ENCODE data around the gene ANKS6.

ANKS6 gene

GRCh38 chr9:98743329-98743728 lies 53.0 kb downstream of the ANKS6 start:
- no peak overlapping the region for H3K27ac ChIP-seq
- H3K9me3 ChIP-seq, result peaks cover 10% of the 10 kb centered on the region
- no peaks in the 10 kb centered on the region for H4K20me1 ChIP-seq
- H3K4me3 ChIP-seq, result no peak overlapping the region
- H3K27me3 ChIP-seq, result no peaks in the 10 kb centered on the region
- H3K4me1 ChIP-seq, result peaks cover 15% of the 10 kb centered on the region
- no peak overlapping the region for H3K9ac ChIP-seq
- TF ChIP-seq Cebpa-rat (IDR thresholded peaks at IDR 0.05), result no peak
- H3K36me3 ChIP-seq, result peaks cover 72% of the 10 kb centered on the region
- H3K4me2 ChIP-seq, result peak overlapping the region; percentile 34; the same call in 1 of the 2 replicates

GRCh38 chr9:98742325-98743280 lies 53.8 kb downstream of the ANKS6 start:
- Histone ChIP-seq H3K27ac (no peak overlapping the region), H3K27me3 (no peaks in the 10 kb centered on the region)

DNA sequence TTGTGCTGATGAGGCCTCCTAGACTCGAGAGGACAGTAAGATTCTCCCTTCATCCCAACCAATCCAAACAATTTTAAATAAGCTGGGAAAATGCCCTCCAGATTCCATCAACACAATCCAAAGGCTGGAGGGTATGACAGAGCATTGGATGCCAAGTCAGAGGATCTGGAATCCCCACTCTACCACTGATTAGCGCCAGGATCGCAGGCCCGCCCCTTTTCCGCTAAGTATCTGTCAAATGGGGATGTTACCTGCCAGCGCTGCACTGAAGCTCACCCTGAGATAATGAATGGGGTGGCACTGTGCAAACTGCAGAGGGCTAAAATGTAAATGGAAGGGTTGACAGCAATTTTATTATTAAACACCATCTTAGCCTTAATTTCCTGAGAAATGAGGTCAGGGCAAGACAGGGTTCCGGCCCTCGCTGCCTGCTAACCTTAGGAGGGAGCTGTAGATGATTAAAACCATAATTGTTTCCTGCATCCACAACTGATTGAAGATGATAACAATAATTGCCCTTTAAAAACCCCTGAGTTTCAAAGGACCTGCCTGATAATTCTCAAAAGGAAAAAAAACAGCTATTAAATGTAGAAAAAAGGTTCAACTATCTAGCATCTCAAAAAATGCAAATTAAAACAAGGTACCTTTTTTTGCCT lies 56.0 kb downstream of the ANKS6 start:
- no peaks in the 10 kb centered on the region for H3K27me3 ChIP-seq
- no peak overlapping the region for H3K4me3 ChIP-seq
- no peak overlapping the region for H3K4me2 ChIP-seq
- peaks cover 33% of the 10 kb centered on the region for H3K4me1 ChIP-seq
- H3K9ac ChIP-seq, result no peak overlapping the region
- H3K36me3 ChIP-seq, result peaks cover 52% of the 10 kb centered on the region
- H3K27ac ChIP-seq, result no peak overlapping the region
- TF ChIP-seq Cebpa-rat (IDR thresholded peaks at IDR 0.05), result no peak
- H3K9me3 ChIP-seq, result peaks cover 10% of the 10 kb centered on the region
- H4K20me1 ChIP-seq, result no peaks in the 10 kb centered on the region

More at GRCh38 chr9:98742325-98743280, 53.8 kb downstream of the ANKS6 start:
- peaks cover 15% of the 10 kb centered on the region for H3K4me1 ChIP-seq
- TF ChIP-seq Cebpa-rat (IDR thresholded peaks at IDR 0.05), result no peak
- no peak overlapping the region for H3K4me3 ChIP-seq
- peaks cover 65% of the 10 kb centered on the region for H3K36me3 ChIP-seq
- H4K20me1 ChIP-seq, result no peaks in the 10 kb centered on the region
- H3K9ac ChIP-seq, result no peak overlapping the region
- H3K4me2 ChIP-seq, result no peak overlapping the region
- peaks cover 10% of the 10 kb centered on the region for H3K9me3 ChIP-seq

GRCh38 chr9:98738741-98739140 lies 57.6 kb downstream of the ANKS6 start:
- no peak overlapping the region for H3K9ac ChIP-seq
- no peak overlapping the region for H3K4me2 ChIP-seq
- H3K9me3 ChIP-seq, result peaks cover 10% of the 10 kb centered on the region
- no peak overlapping the region for H3K4me3 ChIP-seq
- H3K27me3 ChIP-seq, result no peaks in the 10 kb centered on the region
- no peak overlapping the region for H3K27ac ChIP-seq
- peaks cover 52% of the 10 kb centered on the region for H3K36me3 ChIP-seq
- no peaks in the 10 kb centered on the region for H4K20me1 ChIP-seq
- peaks cover 41% of the 10 kb centered on the region for H3K4me1 ChIP-seq
- TF ChIP-seq Cebpa-rat (IDR thresholded peaks at IDR 0.05), result no peak

DNA sequence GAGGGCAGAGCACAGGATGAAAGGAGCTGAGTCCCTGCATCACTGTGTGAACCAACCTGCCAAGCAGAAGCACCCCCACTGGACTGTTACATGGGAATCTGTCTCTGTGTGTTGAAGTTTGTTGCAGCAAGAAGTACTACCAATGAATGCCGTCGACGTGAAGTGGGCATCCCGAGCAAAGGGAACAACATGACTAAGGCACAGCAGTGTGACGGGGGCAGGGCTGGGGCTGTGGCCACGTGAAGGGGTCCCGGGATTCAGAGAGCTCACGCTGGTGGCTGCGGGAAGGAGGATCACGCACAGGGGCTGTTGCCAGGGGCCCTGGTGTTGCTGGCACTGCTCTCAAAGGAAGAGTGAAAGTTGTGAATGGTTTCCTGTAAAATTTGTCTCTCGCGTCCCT lies 60.1 kb downstream of the ANKS6 start:
- H3K27me3 ChIP-seq, result no peaks in the 10 kb centered on the region
- H3K36me3 ChIP-seq, result peaks cover 47% of the 10 kb centered on the region
- no peaks in the 10 kb centered on the region for H4K20me1 ChIP-seq
- peak overlapping the region; percentile 66 for H3K4me2 ChIP-seq
- TF ChIP-seq Cebpa-rat (IDR thresholded peaks at IDR 0.05), result no peak
- H3K27ac ChIP-seq, result peak overlapping the region; percentile 58
- peak overlapping the region; percentile 54; the same call in 1 of the 2 replicates for H3K9ac ChIP-seq
- no peak overlapping the region; the same call in 1 of the 2 replicates for H3K4me3 ChIP-seq
- H3K9me3 ChIP-seq, result peaks cover 10% of the 10 kb centered on the region
- H3K4me1 ChIP-seq, result peaks cover 60% of the 10 kb centered on the region

DNA sequence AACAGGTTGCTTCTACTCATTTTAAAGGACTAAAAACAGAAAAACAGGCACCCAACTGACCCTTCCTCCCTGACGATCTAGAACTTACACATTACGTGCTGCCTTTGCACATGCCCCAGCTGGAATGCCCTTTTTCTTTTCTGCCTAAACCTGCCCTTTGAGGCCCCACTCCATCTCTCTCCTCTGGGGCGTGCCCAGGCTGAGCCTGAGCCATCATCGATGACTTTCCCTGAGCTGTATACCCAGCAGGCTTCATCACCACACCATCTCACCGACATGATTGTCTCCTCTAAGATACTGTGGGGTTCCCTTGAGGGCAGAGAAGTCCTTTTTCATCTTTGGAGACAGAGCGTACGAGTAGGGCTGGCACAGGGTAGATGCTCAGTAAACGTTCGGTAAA lies 63.6 kb downstream of the ANKS6 start:
- Histone ChIP-seq H3K27me3 (no peaks in the 10 kb centered on the region), H4K20me1 (no peaks in the 10 kb centered on the region), H3K4me1 (peaks cover 94% of the 10 kb centered on the region), H3K9ac (peak overlapping the region; percentile 39; the same call in 1 of the 2 replicates), H3K4me3 (0 out of 2 replicates have a peak overlapping the region, but pooled peaks have one; percentile 16), H3K36me3 (peaks cover 31% of the 10 kb centered on the region), H3K9me3 (no peaks in the 10 kb centered on the region; the same call in 1 of the 2 replicates), H3K27ac (peak overlapping the region; percentile 71; the same call in 1 of the 2 replicates), H3K4me2 (peak overlapping the region; percentile 89)
- TF ChIP-seq Cebpa-rat (IDR thresholded peaks at IDR 0.05), result no peak

GRCh38 chr9:98732091-98732490 lies 64.3 kb downstream of the ANKS6 start:
- H3K4me3 ChIP-seq, result peak overlapping the region; percentile 16; the same call in 1 of the 2 replicates
- peak overlapping the region; percentile 89 for H3K4me2 ChIP-seq
- H3K27me3 ChIP-seq, result no peaks in the 10 kb centered on the region
- H4K20me1 ChIP-seq, result no peaks in the 10 kb centered on the region
- H3K36me3 ChIP-seq, result peaks cover 31% of the 10 kb centered on the region
- TF ChIP-seq Cebpa-rat (IDR thresholded peaks at IDR 0.05), result no peak
- no peaks in the 10 kb centered on the region for H3K9me3 ChIP-seq
- peak overlapping the region; percentile 71 for H3K27ac ChIP-seq
- peak overlapping the region; percentile 39 for H3K9ac ChIP-seq
- H3K4me1 ChIP-seq, result peaks cover 100% of the 10 kb centered on the region

- Histone ChIP-seq H3K4me1 (peaks cover 100% of the 10 kb centered on the region), H4K20me1 (no peaks in the 10 kb centered on the region), H3K4me2 (peak overlapping the region; percentile 89), H3K27ac (peak overlapping the region; percentile 71), H3K9ac (no peak overlapping the region), H3K27me3 (no peaks in the 10 kb centered on the region), H3K36me3 (peaks cover 28% of the 10 kb centered on the region), H3K4me3 (no peak overlapping the region), H3K9me3 (no peaks in the 10 kb centered on the region)
- TF ChIP-seq Cebpa-rat (IDR thresholded peaks at IDR 0.05), result no peak
These were observed 65.5 kb downstream of the ANKS6 start for GRCh38 chr9:98730871-98731270.

- H3K27ac ChIP-seq, result peak overlapping the region; percentile 35
- no peak overlapping the region for H3K9ac ChIP-seq
- no peak for TF ChIP-seq Cebpa-rat (IDR thresholded peaks at IDR 0.05)
- H3K4me2 ChIP-seq, result peak overlapping the region; percentile 89
- peaks cover 5% of the 10 kb centered on the region for H3K36me3 ChIP-seq
- H3K4me1 ChIP-seq, result peaks cover 100% of the 10 kb centered on the region
- H4K20me1 ChIP-seq, result no peaks in the 10 kb centered on the region
- H3K27me3 ChIP-seq, result no peaks in the 10 kb centered on the region
- no peak overlapping the region for H3K4me3 ChIP-seq
- no peaks in the 10 kb centered on the region; the same call in 1 of the 2 replicates for H3K9me3 ChIP-seq
These were observed 67.9 kb downstream of the ANKS6 start for GRCh38 chr9:98728500-98728899.

Data from BLaER1 (cell line).